ENCODE data around the gene POU6F2.

The POU6F2 gene

GRCh38 chr7:38950309-38950708, 27.4 kb upstream of the POU6F2 start:
- TF ChIP-seq POLR2AphosphoS5 (IDR thresholded peaks at IDR 0.05; ENCODE audit: low read depth) (no peak), GABPA (IDR thresholded peaks at IDR 0.05; ENCODE audit: low read depth) (no peak), CTCF (IDR thresholded peaks at IDR 0.05; ENCODE audit: insufficient read depth, low read length) (no peak), SPI1 (IDR thresholded peaks at IDR 0.05; ENCODE audit: borderline replicate concordance, low read depth) (no peak), REST (IDR thresholded peaks at IDR 0.05; ENCODE audit: insufficient replicate concordance, low read depth) (no peak)
- Histone ChIP-seq H3K4me3 (replicated peaks; ENCODE audit: insufficient read depth, low read length) (no peak overlapping the region), H3K27me3 (ENCODE audit: insufficient read depth, poor library complexity, severe bottlenecking) (peaks cover 5% of the 10 kb centered on the region), H3K27ac (replicated peaks) (no peak overlapping the region)
- DNase-seq (ENCODE audit: low read depth in 1 of 2, low spot score in 1 of 2), result no peak

- Histone ChIP-seq H3K4me3 (replicated peaks; ENCODE audit: insufficient read depth, low read length) (no peak overlapping the region), H3K27ac (replicated peaks) (no peak overlapping the region), H3K27me3 (ENCODE audit: insufficient read depth, poor library complexity, severe bottlenecking) (peaks cover 5% of the 10 kb centered on the region)
- DNase-seq (ENCODE audit: low read depth in 1 of 2, low spot score in 1 of 2), result no peak
- TF ChIP-seq SPI1 (IDR thresholded peaks at IDR 0.05; ENCODE audit: borderline replicate concordance, low read depth) (no peak), CTCF (IDR thresholded peaks at IDR 0.05; ENCODE audit: insufficient read depth, low read length) (no peak), POLR2AphosphoS5 (IDR thresholded peaks at IDR 0.05; ENCODE audit: low read depth) (no peak), REST (IDR thresholded peaks at IDR 0.05; ENCODE audit: insufficient replicate concordance, low read depth) (no peak), GABPA (IDR thresholded peaks at IDR 0.05; ENCODE audit: low read depth) (no peak)
Measured at GRCh38 chr7:38951213-38951612, 26.5 kb upstream of the POU6F2 start.

GRCh38 chr7:38953227-38953626, 24.5 kb upstream of the POU6F2 start:
- H3K27me3 ChIP-seq (ENCODE audit: insufficient read depth, poor library complexity, severe bottlenecking), result peaks cover 5% of the 10 kb centered on the region
- no peak overlapping the region for H3K4me3 ChIP-seq (replicated peaks; ENCODE audit: insufficient read depth, low read length)
- DNase-seq (ENCODE audit: low read depth in 1 of 2, low spot score in 1 of 2), result no peak
- H3K27ac ChIP-seq (replicated peaks), result no peak overlapping the region
- TF ChIP-seq GABPA (IDR thresholded peaks at IDR 0.05; ENCODE audit: low read depth) (no peak), POLR2AphosphoS5 (IDR thresholded peaks at IDR 0.05; ENCODE audit: low read depth) (no peak), REST (IDR thresholded peaks at IDR 0.05; ENCODE audit: insufficient replicate concordance, low read depth) (no peak), SPI1 (IDR thresholded peaks at IDR 0.05; ENCODE audit: borderline replicate concordance, low read depth) (no peak), CTCF (IDR thresholded peaks at IDR 0.05; ENCODE audit: insufficient read depth, low read length) (no peak)

All from HL-60 (cell line).